PFSK-1 (cell line): ENCODE data around the gene CACNA1H.

Experiments used
- FOXP2 ChIP-seq: optimal IDR thresholded peaks from 2 replicates; pipeline ENCODE3; 2011; ENCODE audit warnings: borderline replicate concordance, control low read depth, inconsistent platforms; ENCODE audit not compliant: insufficient read depth; ENCODE audit errors: extremely low read length, extremely low read depth
- POLR2AphosphoS5 ChIP-seq: IDR thresholded peaks from 2 replicates; pipeline ENCODE4 v1.6.1; 2012; ENCODE audit warnings: low read depth, mild to moderate bottlenecking, control low read depth, low read length, moderate library complexity
- REST ChIP-seq, 2 experiments: IDR thresholded peaks; 2 replicates each; pipeline versions ENCODE4 v1.6.1 to v1.8.0; 2011 to 2012; ENCODE audit warnings: low read depth in 2 of 2, low read length in 2 of 2, control low read depth in 1 of 2, inconsistent platforms in 1 of 2, mild to moderate bottlenecking in 1 of 2, moderate library complexity in 1 of 2; ENCODE audit not compliant: insufficient read depth in 1 of 2
- SIN3A ChIP-seq: IDR thresholded peaks from 2 replicates; pipeline ENCODE4 v1.6.1; 2012; ENCODE audit warnings: mild to moderate bottlenecking, low read length, moderate library complexity, borderline replicate concordance; ENCODE audit not compliant: insufficient read depth
- TAF1 ChIP-seq: IDR thresholded peaks from 2 replicates; pipeline ENCODE4 v1.6.1; 2012; ENCODE audit warnings: low read length, control low read depth, borderline replicate concordance; ENCODE audit not compliant: insufficient read depth

The CACNA1H gene

GRCh38 chr16:1261131-1261892, 108.4 kb downstream of the CACNA1H start:
- TF ChIP-seq TAF1 (no peak), SIN3A (no peak), REST (IDR thresholded peaks at IDR 0.05; ENCODE audit: insufficient read depth in 1 of 2, low read depth in 2 of 2, low read length in 2 of 2) (no peak), POLR2AphosphoS5 (no peak), FOXP2 (no peak)

- TF ChIP-seq SIN3A: no peak
- no peak for TF ChIP-seq REST (IDR thresholded peaks at IDR 0.05; ENCODE audit: insufficient read depth in 1 of 2, low read depth in 2 of 2, low read length in 2 of 2)
- no peak for TF ChIP-seq FOXP2
- TF ChIP-seq TAF1: no peak
- no peak for TF ChIP-seq POLR2AphosphoS5
Measured at GRCh38 chr16:1262210-1262845, 109.4 kb downstream of the CACNA1H start.

GRCh38 chr16:1262846-1263221, 109.9 kb downstream of the CACNA1H start:
- TF ChIP-seq SIN3A (no peak), FOXP2 (no peak), REST (IDR thresholded peaks at IDR 0.05; ENCODE audit: insufficient read depth in 1 of 2, low read depth in 2 of 2, low read length in 2 of 2) (no peak)

GRCh38 chr16:1263591-1264344, 110.9 kb downstream of the CACNA1H start:
- TF ChIP-seq FOXP2: no peak
- no peak for TF ChIP-seq SIN3A
- TF ChIP-seq POLR2AphosphoS5: no peak
- TF ChIP-seq REST (IDR thresholded peaks at IDR 0.05; ENCODE audit: insufficient read depth in 1 of 2, low read depth in 2 of 2, low read length in 2 of 2): no peak
- no peak for TF ChIP-seq TAF1
